NCI-H2196 (cell line): Measurements from ENCODE around the gene OR51E1.

Source experiments
- DNase-seq: peaks from one replicate; lab custom pipeline; 2025; ENCODE audit not compliant: unreplicated experiment; lab: John Stamatoyannopoulos, UW

The OR51E1 gene

GRCh38 chr11:4704790-4705334 lies 61.1 kb downstream of the OR51E1 start:
- no peak for DNase-seq
